Skeletal muscle tissue (tissue), 4 donors: ENCODE results near the gene NME1. TPM values are rescaled to one million over a fixed set of nuclear protein-coding genes. Genes with fewer than 3 reads are reported as not detected.

ENCODE experiments used
- H3K27ac ChIP-seq: one replicate; pipeline ENCODE4 v1.7.0; 2013; ENCODE audit warnings: mild to moderate bottlenecking, low read depth, low read length, inconsistent platforms
- H3K27me3 ChIP-seq, 3 donors: one replicate each; pipeline ENCODE4 v1.7.0; 2013; ENCODE audit warnings: low read length in 3 of 3; ENCODE audit not compliant: control insufficient read depth in 3 of 3, insufficient read depth in 3 of 3
- H3K36me3 ChIP-seq, 3 donors: one replicate each; pipeline ENCODE4 v1.7.0; 2013; ENCODE audit warnings: low read length in 3 of 3; ENCODE audit not compliant: control insufficient read depth in 3 of 3, insufficient read depth in 3 of 3
- H3K4me1 ChIP-seq, 3 donors: one replicate each; pipeline ENCODE4 v1.7.0; 2013; ENCODE audit warnings: low read length in 3 of 3, mild to moderate bottlenecking in 3 of 3; ENCODE audit not compliant: control insufficient read depth in 3 of 3, insufficient read depth in 3 of 3
- H3K4me3 ChIP-seq, 3 donors: one replicate each; pipeline ENCODE4 v1.7.0; 2013; ENCODE audit warnings: low read length in 3 of 3
- H3K9ac ChIP-seq, 3 donors: one replicate each; pipeline ENCODE4 v1.7.0; 2013; ENCODE audit warnings: low read length in 3 of 3, mild to moderate bottlenecking in 3 of 3, moderate library complexity in 2 of 3, low read depth in 1 of 3
- H3K9me3 ChIP-seq, 3 donors: one replicate each; pipeline ENCODE4 v1.7.0; 2013; ENCODE audit warnings: low read length in 3 of 3; ENCODE audit not compliant: control insufficient read depth in 3 of 3
- total RNA-seq: library from RNA; depleted of rRNA; stranded (reverse); fragments of >200 nt; gene quantifications from one replicate; pipeline ENCODE4 v1.2.3, GENCODE V29; 2014
- donor health status: Osteomylitis.

The NME1 gene
- total RNA-seq, 1 donor from 2014 or later: 44.9 TPM

GRCh38 chr17:51147650-51148049 is 5.7 kb upstream of the NME1 start:
- Histone ChIP-seq H3K27ac (no peak overlapping the region), H3K9me3 (no peaks in the 10 kb centered on the region), H3K9ac (no peak overlapping the region), H3K36me3 (no peaks in the 10 kb centered on the region), H3K27me3 (no peaks in the 10 kb centered on the region), H3K4me3 (no peak overlapping the region), H3K4me1 (peaks cover 0 to 1% (median 0%) of the 10 kb centered on the region in 3 donors)

GRCh38 chr17:51149163-51149562 is 4.2 kb upstream of the NME1 start:
- Histone ChIP-seq H3K9me3 (no peaks in the 10 kb centered on the region), H3K27ac (no peak overlapping the region), H3K4me3 (no peak overlapping the region), H3K4me1 (peaks cover 5 to 11% (median 7%) of the 10 kb centered on the region in 3 donors), H3K9ac (no peak overlapping the region), H3K36me3 (no peaks in the 10 kb centered on the region), H3K27me3 (no peaks in the 10 kb centered on the region)

GRCh38 chr17:51150932-51151331 is 2.4 kb upstream of the NME1 start:
- Histone ChIP-seq H3K9me3 (no peaks in the 10 kb centered on the region), H3K4me3 (no peak overlapping the region), H3K36me3 (peaks cover 0 to 6% (median 0%) of the 10 kb centered on the region in 3 donors), H3K9ac (no peak overlapping the region), H3K4me1 (peaks cover 9 to 16% (median 15%) of the 10 kb centered on the region in 3 donors), H3K27ac (no peak overlapping the region), H3K27me3 (no peaks in the 10 kb centered on the region)

- H3K36me3 ChIP-seq: peaks cover 4 to 13% (median 7%) of the 10 kb centered on the region in 3 donors
- H3K9ac ChIP-seq: peak overlapping the region; percentile 88 to 96 (median 90)
- peaks cover 9 to 16% (median 15%) of the 10 kb centered on the region in 3 donors for H3K4me1 ChIP-seq
- peak overlapping the region; percentile 51 to 80 (median 75) for H3K4me3 ChIP-seq
- H3K9me3 ChIP-seq: no peaks in the 10 kb centered on the region
- no peaks in the 10 kb centered on the region for H3K27me3 ChIP-seq
- H3K27ac ChIP-seq: peak overlapping the region; percentile 92
Measured at GRCh38 chr17:51152766-51153209, 571 bp upstream of the NME1 start.

GRCh38 chr17:51154176-51154575 is 817 bp downstream of the NME1 start:
- Histone ChIP-seq H3K9me3 (no peaks in the 10 kb centered on the region), H3K27ac (peak overlapping the region; percentile 92), H3K27me3 (no peaks in the 10 kb centered on the region), H3K9ac (peak overlapping the region; percentile 82 to 88 (median 86)), H3K4me3 (peak overlapping the region; percentile 86 to 95 (median 95)), H3K4me1 (peaks cover 9 to 16% (median 15%) of the 10 kb centered on the region in 3 donors), H3K36me3 (peaks cover 7 to 13% (median 13%) of the 10 kb centered on the region in 3 donors)

- Histone ChIP-seq H3K9ac (no peak overlapping the region), H3K4me3 (no peak overlapping the region), H3K4me1 (peaks cover 9 to 16% (median 15%) of the 10 kb centered on the region in 3 donors), H3K27ac (no peak overlapping the region), H3K27me3 (no peaks in the 10 kb centered on the region), H3K36me3 (peaks cover 11 to 21% (median 20%) of the 10 kb centered on the region in 3 donors), H3K9me3 (no peaks in the 10 kb centered on the region)
Measured at GRCh38 chr17:51155416-51155815, 2.1 kb downstream of the NME1 start.

- no peaks in the 10 kb centered on the region for H3K9me3 ChIP-seq
- H3K36me3 ChIP-seq: peaks cover 23 to 38% (median 30%) of the 10 kb centered on the region in 3 donors
- no peaks in the 10 kb centered on the region for H3K27me3 ChIP-seq
- H3K9ac ChIP-seq: no peak overlapping the region
- no peak overlapping the region for H3K27ac ChIP-seq
- H3K4me1 ChIP-seq: peaks cover 0 to 3% (median under 1%) of the 10 kb centered on the region in 3 donors
- H3K4me3 ChIP-seq: no peak overlapping the region
Measured at GRCh38 chr17:51159604-51160003, 6.2 kb downstream of the NME1 start.

- Histone ChIP-seq H3K27ac (no peak overlapping the region), H3K9ac (no peak overlapping the region), H3K36me3 (peaks cover 21 to 35% (median 23%) of the 10 kb centered on the region in 3 donors), H3K4me3 (no peak overlapping the region), H3K4me1 (peaks cover 10 to 11% (median 11%) of the 10 kb centered on the region in 3 donors), H3K9me3 (no peaks in the 10 kb centered on the region), H3K27me3 (no peaks in the 10 kb centered on the region)
Measured at GRCh38 chr17:51161541-51161940, 8.2 kb downstream of the NME1 start.

- H3K36me3 ChIP-seq: peaks cover 22 to 32% (median 25%) of the 10 kb centered on the region in 3 donors
- peak overlapping the region; percentile 91 to 94 (median 92) for H3K9ac ChIP-seq
- peaks cover 10 to 17% (median 15%) of the 10 kb centered on the region in 3 donors for H3K4me1 ChIP-seq
- peak overlapping the region; percentile 90 to 96 (median 93) for H3K4me3 ChIP-seq
- H3K9me3 ChIP-seq: no peaks in the 10 kb centered on the region
- no peaks in the 10 kb centered on the region for H3K27me3 ChIP-seq
- H3K27ac ChIP-seq: peak overlapping the region; percentile 94
Measured at GRCh38 chr17:51164911-51165679, 11.7 kb downstream of the NME1 start.

GRCh38 chr17:51165680-51166197 is 12.4 kb downstream of the NME1 start:
- Histone ChIP-seq H3K36me3 (peaks cover 18 to 31% (median 28%) of the 10 kb centered on the region in 3 donors), H3K4me1 (peaks cover 10 to 17% (median 15%) of the 10 kb centered on the region in 3 donors), H3K9ac (peak overlapping the region; percentile 91 to 94 (median 92)), H3K27ac (peak overlapping the region; percentile 94), H3K4me3 (peak overlapping the region; percentile 90 to 96 (median 93)), H3K27me3 (no peaks in the 10 kb centered on the region), H3K9me3 (no peaks in the 10 kb centered on the region)
